HG02973 (cell line): ENCODE data around the gene POLE2.
A peak's percentile ranks its signal among the peaks of the same experiment; 100 is the strongest.
"Not testable (repeated sequence)": the region's sequence is repeated elsewhere in the genome, so short reads cannot be mapped to it uniquely, and the experiment has no call there.

Experiments used
- ATAC-seq: cut with Tn5 transposase; IDR thresholded peaks from one replicate; pipeline ENCODE4 v1.9.1; 2021; ENCODE audit warnings: moderate library complexity; ENCODE audit not compliant: unreplicated experiment

Gene POLE2

DNA sequence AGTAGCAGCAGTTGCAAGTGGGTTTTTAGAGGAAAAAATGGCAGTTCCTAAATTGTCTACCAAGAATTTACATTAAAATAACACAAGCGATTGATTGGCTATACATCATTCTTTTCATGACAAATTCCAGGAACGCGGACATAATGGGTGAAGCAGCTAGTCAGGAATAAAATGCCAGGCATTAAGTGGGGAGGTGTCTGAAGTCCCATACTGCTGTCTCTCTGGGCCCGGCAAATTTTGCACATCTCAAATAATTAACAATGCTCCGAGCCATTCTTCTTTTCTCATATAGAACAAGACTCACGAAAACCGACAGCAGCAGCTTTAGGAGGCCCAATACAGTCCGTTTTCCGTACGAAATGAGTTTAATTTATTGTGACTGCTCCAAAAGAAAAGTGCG lies 68.3 kb downstream of the POLE2 start:
- ATAC-seq, result no peak

DNA sequence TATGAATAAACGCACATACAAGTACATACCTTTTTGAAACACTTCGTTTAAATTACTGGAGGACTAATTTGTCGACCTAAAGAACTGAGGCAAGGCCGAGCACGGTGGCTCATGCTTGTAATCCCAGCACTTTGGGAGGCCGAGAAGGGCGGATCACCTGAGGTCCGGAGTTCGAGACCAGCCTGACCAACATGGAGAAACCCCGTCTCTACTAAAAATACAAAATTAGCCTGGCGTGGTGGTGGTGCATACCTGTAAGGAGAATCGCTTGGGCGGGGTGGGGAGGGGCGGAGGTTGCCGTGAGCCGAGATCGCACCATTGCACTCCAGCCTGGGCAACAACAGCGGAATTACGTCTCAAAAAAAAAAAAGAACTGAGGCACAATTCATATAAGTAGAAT lies 68.7 kb downstream of the POLE2 start:
- not testable (repeated sequence) for ATAC-seq

DNA sequence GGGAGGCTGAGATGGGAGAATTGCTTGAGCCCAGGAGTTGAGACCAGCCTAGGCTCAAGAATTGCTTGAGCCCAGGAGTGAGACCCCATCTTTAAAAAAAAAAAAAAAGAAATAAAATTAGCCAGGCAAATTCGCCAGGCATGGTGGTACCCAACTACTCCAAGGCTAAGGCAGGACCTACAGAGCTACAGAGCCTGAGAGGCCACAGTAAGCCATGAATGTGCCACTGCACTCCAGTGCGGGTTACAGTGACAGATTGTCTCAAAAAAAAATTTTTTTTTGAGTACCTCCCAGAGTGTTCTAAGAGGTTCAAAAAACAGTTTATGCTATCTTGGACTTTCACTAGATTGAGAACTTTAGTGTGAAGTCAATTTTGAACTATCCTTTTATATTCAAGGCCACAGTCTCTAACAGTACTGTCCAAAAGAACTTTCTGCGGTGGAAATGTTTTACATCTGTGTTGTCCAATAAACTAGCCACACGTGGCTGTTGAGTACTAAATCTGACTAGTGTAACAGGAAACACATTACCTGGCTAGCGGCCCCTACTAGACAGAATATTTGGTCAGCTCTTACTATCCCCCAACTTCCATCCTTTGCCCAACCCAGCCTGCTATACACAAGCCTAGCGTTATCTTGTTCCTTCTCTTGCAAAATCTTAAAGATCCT lies 70.0 kb downstream of the POLE2 start:
- no peak for ATAC-seq

DNA sequence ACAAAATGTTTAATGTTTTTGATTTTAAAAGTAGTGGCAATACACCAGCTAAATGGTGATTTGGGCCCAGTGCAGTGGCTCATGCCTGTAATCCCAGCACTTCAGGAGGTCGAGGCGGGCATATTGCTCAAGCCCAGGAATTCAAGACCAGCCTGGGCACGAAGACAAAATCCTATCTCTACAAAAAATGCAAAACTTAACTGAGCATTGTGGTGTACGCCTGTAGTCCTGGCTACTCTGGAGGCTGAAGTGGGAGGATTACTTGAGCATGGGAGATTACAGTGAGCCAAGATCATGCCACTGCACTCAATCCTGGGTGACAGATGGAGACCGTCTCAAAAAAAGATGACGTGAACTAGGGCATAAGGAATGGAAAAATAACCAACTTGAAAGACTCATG lies 72.2 kb downstream of the POLE2 start:
- no peak for ATAC-seq

DNA sequence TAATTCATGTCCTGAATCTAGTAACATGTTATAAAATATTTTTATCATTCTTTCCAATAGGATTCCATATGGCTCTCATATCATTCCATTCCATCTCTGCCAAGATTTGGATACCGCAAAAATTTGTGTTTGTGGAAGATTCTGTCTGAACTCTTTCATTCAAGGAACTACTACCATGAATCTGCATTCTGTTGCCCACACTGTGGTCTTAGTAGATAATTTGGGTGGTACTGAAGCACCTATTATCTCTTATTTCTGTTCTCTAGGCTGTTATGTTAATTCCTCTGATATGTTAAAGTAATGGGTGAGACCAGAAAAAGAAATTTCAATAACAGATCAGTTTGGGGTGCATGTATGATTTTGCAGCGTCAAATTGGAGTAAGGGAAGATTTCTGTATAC lies 73.8 kb downstream of the POLE2 start:
- ATAC-seq, result no peak

DNA sequence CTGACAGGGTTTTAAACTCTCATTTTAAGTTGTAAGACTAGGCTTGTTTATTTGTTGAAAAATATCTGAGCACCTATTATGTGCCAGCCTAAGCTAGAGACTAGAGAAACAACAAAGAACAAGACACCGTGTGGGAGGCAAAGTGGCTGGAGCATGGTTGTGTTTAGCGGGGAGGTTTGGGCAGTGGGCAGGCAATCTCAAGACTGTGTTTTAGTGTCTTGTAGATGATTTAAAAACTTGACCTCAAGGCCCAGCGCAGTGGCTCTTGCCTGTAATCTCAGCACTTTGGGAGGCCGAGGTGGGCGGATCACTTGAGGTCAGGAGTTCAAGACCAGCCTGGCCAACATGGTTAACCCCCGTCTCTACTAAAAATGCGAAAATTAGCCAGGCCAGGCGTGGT lies 75.3 kb downstream of the POLE2 start:
- no peak for ATAC-seq

DNA sequence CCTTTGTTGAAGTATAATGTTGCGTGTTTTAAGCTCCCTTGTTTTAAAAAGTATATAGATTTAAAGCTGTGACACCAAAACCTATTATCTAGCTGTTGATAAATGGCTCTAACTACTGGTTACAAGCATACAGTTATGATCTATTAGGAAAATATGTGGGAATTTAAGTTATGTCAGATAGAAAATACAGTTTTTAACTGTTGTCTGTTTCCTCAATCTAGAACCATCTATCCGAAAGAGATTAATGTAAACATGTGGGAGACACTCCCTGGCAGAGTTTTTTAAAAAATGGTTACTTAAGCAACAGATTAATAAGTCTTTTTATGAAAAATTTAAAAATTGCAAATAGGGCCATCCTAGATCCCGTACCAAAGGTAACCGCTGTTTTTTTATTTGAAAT lies 75.8 kb downstream of the POLE2 start:
- no peak for ATAC-seq

DNA sequence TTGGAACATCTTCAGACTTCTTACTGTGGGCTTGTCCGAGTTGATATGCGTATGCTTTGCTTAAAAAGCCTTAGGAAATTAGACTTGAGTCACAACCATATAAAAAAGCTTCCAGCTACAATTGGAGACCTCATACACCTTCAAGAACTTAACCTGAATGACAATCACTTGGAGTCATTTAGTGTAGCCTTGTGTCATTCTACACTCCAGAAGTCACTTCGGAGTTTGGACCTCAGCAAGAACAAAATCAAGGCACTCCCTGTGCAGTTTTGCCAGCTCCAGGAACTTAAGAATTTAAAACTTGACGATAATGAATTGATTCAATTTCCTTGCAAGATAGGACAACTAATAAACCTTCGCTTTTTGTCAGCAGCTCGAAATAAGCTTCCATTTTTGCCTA lies 80.4 kb downstream of the POLE2 start:
- no peak for ATAC-seq

DNA sequence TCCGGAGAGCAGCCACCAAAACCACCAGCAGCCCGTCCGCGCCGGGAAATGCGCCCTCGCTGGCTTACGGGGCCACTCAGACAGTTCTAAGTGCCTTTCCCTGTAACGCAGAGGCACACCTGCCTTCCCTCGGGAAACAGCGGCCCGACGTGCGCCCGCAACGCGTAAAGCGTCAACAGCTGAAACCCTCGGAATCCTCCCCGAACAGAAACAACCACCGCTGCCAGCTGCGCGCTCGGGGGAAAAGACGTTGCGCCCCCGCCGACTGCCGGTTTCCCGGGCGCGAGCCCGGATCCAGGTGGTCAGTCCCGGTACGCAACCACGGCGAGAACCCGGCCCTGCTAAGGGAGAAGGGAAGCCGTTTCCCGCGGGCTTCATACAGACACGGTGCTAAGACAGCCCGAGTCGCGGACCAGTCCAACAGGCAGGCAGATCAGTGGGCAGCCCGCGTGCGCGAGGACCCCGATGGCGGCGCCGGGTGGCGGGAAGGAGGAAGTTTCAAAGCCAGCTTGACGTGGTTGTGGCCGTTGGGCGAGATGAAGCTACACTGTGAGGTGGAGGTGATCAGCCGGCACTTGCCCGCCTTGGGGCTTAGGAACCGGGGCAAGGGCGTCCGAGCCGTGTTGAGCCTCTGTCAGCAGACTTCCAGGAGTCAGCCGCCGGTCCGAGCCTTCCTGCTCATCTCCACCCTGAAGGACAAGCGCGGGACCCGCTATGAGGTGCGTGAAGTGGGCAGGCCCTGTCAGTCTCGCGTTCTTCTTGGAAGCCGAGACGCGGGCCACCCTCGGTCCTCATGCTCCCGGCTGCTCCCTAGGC lies 89.3 kb downstream of the POLE2 start, which contains the start of gene LRR1:
TSS of gene LRR1 (plus strand) at position 456 of the 816 bp plus-strand sequence. CDS start at position 537, 81 bp downstream.
- ATAC-seq, result peak; percentile 46

DNA sequence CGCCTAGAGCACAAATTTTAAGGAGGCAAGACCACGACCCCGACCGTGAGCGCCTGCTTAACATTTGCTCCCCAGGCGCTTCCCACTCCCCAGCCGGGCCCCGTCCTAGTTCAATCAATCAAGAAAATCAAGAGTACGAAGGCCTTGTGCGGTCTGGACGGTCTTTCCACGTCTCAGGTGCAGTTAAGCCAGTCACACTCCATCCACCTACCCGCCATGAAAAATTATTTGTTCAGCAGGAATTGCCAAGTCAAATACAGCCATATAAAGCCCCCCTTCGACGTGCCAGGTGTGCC lies 89.9 kb downstream of the POLE2 start:
- no peak for ATAC-seq

DNA sequence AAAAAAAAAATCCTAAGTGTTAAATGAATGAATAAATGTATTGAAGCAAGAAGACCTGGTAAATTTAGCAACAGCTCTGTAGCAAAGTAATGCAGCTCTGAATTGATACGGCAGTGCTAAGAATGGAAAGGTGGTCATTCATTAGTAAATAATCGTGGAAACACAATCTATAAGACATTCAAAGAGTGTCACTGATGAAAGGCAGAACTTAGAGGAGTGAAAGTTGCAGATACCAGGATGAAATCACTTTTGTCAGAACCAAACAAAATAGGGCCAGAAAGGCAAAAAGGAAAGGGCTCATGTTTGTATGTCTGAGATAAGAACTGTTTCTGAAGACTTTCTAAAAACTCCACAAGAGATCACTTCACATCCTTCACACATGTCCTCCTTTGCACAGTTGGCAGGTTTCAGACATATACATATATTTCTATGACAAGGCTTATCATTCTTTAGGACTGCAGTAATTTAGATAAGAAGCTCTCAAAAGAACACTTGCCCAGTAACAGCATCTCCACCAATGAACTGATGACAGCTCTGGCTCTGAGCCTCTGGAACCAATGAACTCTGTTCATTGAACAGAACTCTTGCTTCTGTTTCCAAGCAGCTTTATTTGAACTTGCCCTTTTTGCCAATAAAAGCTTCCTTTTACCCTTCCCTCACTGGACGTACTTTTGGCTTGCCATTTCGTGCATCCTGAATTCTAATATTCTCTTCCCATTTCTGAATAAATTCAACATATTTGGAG lies 93.5 kb downstream of the POLE2 start:
- ATAC-seq, result no peak
